CD4-positive, alpha-beta T cell treated with Interleukin-4 for 1 hour (primary cell): ENCODE measurements around the gene ANKRD33.

Experiments used
- DNase-seq, 2 donors: peaks; one replicate each; pipeline ENCODE4 v3.0.0-alpha.2; 2020 to 2022

The ANKRD33 gene, protein sequence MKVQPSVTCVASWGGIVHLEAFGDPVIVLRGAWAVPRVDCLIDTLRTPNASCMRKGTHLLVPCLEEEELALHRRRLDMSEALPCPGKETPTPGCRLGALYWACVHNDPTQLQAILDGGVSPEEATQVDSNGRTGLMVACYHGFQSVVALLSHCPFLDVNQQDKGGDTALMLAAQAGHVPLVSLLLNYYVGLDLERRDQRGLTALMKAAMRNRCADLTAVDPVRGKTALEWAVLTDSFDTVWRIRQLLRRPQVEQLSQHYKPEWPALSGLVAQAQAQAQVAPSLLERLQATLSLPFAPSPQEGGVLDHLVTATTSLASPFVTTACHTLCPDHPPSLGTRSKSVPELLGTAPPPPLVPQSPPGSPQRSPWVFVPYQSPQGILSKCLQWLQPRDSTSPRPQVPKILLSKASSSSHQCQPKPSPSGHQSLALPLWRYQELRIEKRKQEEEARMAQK

DNA sequence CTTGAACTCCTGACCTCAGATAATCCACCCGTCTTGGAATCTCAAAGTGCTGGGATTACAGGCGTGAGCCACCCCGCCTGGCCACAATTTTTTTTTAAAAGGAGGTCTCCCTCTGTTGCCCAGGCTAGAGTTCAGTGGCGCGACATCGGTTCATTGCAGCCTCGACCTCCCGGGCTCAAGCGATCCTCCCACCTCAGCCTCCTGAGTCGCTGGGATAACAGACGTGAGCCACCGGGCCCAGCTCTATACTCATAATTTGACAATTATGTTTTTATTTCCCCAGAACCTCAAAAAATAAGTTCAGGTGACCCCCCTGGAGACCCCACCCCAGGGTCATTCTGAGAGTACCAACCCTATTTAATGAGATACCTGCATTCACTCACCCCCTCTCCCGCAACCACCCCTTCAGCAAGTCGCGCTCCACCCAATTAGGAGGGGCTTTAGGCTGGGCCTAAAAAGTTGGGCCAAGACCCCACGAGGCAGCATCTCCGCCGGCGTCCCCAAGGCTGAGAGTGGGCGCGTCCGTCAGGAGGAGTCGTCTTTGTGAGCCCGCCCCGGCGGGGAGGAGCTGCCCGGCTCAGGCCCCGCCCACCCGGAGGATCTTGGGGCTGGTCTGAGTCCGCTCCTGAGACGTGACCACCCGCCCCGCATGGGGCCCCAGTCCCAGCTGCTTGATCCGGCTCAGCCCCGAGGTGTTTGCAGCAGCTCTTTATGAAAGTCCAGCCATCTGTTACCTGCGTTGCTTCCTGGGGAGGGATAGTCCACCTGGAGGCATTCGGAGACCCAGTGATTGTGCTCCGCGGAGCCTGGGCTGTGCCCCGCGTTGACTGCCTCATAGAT, at the start of gene ANKRD33:
ANKRD33 (plus strand) TSS at position 628 of the 840 bp plus-strand sequence; CDS start at position 712, 84 bp downstream.
- no peak for DNase-seq

DNA sequence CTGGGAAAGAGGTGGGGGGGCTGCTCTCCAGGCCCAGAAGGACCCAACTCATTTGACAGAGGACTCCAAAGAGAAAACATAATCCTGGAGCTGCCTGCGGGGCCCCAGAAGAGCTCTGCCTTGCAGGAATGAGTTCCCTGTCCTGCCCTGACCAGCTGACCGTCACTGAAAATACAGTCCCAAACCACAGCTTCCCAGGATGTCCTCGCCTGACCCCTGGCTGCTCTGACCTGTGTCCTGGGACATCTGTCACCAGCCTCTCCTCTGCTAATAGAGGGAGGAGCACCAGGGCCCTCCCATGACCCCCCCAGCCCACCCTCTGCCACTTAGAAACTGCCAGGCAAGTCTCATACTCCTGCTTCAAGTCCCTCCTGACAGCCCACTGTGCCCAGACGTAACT, 49.1 kb upstream of the ANKRD33 start:
- no peak for DNase-seq

DNA sequence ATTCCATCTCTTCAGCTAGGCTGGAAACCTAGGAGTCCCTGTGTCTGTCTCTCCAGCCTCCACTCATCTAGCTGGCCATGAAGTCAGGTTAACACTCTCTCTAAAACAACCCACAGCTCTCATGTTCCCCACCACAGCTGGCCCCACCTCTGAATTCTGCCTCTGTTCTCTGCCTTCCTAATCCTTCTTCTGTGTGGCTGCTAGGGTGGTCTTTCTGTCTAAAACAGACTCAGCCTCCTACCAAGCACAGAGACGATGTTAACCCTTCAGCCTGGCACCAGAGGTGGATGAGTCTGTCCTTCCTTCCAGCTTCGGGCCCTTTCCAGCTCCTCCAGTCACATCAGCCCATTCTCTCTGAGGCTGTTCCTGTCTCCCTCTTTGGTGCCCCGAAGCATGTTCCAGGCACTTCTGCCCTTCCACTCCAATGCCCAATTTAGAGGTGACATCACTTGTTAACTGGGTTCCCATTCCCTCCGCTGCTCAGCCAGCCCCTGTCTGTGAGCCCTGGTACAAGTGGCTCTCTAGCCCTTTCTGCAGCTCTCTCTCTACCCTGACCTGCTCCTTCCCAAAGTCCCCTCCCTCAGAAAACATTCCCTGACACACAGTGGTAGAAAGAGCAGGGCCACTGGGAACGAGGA, 48.5 kb upstream of the ANKRD33 start:
- no peak for DNase-seq

DNA sequence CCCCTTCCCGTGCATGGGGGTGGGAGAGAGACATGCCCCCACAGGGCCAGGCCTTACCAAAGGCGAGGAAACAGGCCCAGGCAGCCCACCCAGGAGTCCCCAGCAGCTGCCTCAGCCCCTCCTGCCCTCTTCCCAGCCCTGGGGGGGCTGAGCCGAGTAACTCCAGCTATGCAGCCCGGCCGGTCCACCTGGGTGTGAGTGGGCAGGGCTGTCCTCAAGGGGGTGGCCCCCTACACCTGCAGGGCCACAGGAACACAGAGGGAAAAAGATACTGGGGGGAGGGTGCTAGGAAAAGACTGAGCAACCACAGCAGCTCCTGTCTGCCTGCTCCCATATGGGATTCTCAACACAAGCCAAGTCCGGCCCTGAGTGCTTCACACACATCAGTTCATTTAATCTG, 46.9 kb upstream of the ANKRD33 start:
- no peak for DNase-seq

DNA sequence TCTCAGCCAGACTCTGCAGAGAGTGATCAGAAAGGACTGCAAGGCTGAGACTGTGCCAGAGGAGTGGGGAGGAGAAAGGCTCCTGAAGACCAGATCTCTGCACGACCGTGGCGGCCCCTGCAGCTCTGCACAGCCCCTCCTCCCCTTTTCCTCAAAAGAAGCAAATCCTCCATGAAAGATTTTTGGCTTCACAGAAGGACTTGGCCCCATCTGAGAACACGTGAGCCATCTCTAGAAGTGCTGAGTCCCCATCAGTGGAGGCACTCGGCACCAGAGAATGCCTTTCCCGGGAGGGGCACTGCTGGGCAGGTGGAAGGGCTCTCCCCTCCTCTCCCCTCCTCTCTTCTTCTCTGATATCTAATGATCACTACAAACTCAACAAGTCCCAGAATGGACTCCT, 46.2 kb upstream of the ANKRD33 start:
- DNase-seq = no peak

DNA sequence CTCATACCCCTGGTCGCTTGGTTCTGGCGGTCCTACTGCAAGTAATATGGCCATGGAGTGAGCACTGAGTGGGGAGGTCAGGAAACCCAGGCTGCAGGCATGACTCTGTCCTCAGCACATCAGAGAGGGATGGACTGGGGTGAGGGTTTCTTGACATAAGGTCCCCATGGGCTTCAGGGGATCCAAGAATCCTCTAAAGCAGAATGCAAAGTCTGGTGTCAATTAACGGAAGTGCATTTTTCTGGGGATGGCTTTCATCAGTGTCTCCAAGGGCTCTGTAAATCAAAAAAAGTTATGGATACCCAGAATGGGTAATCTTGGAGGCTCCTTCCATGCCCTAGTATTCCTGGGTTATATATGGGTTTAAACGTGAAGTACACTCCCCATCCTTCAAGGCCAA, 43.0 kb upstream of the ANKRD33 start:
- DNase-seq = no peak

DNA sequence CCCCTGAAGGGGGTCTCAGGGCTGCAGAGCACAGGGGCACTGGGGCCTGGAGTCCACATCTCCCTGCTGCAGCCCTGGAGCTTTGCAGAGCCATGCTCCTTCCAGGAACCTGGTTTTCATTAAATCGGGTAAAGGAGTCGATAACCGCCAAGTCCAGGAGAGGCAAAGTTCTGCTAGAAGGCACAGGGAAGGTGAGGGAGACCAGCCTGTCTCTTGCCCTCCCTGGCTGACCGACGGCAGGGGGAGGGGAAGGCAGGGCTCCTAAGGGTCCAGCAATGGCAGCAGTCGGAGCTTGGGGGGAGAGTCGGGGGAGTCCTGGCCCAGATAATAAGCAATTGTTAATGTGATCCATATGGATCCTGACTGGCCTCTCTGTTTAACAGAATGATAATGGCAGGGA, 42.4 kb upstream of the ANKRD33 start:
- no peak for DNase-seq

DNA sequence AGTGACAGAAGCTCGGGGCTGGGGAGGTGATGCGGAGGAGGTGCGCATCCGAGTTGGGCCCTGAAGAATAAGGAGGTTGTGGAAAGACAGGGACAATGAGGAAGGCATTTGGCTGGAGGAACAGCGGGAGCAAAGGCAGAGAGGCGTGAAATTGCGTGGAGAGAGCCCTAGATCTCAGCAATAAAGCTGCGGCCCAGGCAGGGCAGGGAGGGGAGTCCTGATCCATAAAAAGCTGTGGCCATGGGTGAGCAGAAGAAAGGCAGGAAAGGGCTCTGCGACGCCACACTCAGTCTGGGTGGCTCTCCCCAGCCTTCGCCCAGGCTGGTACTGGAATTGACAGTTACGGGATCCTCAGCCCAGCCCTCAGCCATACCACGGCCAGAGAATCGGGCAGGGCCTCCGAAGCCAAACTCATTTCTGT, 41.6 kb upstream of the ANKRD33 start:
- no peak for DNase-seq

DNA sequence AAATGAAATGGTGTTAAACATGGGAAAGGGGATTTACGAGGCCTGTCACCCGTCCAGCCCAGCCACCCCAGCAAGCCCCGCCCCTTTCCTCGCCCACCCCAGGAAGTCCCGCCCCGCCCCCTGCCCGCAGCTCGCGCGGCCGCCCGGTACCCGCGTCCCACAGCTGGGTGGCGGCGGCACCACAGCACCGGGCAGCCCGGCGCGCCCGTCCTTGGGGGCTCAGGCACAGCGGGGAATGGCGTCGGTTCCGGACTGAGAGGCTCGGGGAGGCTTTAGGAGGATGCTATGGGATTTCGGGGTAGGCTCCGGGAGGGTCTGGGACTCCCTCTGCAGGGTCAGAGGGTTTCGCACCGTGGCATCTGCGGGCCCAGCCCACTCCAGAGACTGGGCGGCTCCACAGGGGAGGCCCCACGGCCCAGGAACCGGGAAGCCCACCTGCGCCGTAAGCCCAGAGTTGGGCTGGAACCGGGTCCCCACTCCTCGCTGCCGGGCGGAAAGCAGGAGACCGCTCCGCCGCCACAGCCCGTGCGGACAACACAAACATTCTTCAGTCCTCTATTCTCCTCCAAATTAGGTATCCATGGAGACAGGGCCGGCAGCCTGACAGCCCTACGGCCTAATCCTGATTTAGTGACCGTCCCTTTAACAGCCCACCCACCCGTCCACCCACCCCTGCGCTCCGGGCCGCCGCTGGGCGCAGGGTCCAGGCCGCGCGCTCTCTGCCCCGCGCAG, 40.8 kb upstream of the ANKRD33 start:
- peak; percentile 42 to 45 for DNase-seq

DNA sequence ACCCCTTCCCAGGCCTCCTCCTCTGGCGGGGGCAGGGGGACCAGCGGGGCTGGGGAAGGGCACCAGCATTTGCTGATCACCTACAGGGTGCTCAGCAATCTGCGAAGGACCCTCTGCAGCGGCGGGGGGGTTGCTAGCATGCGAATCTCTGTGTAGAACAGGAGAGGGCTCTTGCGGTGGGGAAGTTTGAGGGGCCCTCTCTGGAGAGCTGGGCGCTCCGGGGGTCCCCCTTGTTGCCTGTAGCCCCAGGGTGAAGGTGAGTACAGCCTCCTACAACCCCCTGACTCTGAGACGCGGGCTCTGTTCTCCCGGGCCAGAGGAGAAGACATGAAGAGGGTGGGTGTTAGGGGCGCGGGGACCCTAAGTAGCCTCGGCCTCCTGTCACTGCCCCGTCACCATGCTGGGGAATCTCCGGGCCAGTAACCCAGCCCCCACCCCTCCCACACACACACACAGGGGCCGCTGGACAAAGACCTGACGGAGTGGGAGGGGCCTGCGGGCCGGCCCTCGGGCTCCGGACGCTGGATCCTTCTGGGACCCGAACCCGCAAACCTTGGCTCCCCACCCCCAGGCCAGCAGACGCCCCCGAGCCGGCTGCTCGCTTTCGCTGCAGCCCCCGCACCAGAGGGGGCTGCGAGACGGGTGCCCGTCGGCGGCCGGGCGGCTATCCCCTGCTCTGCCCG, 40.1 kb upstream of the ANKRD33 start:
- DNase-seq = no peak

DNA sequence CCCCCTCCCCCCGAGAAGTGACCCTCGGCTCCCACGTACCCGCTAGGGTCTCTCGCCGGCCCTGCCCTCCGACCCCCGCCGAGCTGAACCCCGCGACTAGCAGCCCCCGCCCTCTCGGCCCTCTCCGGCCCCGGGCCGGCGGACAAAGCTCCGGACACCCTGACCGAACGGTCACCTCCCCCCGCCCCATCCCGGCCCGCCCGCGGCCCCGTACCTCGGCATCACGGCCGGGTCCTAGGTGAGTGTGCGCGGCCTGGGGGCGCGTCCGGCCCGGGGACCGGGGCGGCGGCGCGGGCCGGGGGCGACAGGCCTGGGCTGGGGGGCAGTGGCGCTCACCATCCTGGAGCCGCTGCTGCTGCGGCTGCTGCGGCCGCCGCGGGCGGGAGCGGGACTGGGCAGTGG, 39.6 kb upstream of the ANKRD33 start, which contains the start of gene FIGNL2:
FIGNL2 (minus strand) TSS at position 393 of the 402 bp plus-strand sequence. CDS start 26,305 bp downstream, outside the sequence.
- no peak for DNase-seq

DNA sequence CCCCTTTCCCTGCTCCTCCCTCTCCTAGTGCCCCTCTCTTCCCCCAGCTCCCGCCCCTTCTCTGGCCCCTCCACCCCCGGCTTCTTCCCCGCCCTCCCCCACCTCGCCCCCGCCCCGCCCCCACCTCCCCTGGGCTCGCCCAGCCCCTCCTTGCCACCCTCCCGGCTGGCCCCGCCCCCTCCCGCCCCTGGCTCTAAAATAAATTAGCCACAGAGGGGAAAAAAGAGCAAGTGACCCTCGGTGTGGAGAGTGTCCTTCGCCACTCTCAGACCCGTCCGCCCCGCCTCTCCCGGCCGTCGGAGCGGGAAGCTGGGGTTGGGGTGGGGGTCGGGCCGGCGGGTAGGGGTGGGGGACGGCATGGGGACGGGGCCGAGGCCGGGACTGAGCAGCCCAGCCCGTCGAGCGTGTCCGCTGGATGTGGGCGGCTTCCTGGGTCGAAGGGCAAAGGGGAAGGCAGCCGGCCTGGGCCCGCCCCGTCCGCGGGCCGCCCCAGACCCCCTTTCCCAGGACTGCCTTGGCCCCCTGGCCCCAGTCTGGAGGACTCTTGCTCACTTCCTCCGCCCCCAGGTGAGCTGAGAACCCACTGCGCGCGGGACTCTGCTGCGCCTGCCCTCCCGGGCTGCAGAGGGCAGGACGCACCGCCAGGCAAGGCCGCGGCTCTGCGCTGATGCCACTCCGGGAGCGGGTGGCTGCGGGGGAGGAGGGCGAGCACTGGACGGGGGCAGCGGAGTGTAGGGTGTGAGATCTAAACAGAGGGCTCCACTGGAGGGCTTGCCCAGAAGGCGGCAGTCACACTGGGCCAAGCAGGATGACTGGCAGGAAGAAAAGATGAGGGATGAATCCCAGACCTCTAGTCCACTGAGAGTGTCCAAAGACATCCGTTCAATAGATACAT, 38.8 kb upstream of the ANKRD33 start:
- no peak for DNase-seq

DNA sequence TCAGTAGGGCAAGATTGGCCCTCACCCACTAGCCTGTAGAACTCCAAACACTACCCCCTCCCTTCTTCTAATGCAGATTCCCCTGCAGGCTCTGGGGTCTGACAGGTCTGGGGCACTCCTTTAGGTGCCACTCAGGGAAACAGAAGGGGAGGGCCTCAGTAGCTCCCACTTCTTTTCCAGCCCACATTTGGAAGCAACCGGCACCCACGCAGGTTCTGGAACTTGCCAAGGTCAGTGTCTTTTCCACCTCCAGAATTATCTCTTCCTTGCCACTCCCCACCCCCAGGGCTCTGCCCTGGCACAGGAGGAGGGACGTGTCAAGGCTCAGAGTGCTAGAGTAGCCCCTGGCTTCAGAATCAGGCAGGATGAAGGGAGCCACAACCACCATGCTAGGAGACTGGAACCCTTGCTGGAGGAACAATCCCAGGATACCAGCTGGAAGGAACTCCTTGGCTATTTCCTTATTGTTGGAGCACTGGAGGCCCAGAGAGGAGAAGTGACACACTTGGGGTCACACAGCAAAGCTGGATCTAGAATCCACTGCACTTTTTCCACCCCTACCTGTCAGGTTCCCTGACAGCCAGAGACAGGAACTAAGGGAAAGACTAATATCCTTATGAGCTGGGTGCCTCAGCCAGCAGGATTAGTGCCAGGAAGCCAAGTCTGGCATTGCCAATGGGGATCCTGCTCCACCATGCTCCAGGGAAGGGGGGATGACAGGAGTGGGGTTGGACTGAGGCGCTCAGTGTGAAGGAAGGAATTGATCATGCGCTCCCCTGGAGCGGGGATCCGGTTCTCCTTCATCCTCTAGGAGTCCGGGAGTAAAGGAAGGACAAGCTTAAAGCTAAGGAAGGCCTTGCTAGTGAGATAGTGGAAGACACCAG, 37.6 kb upstream of the ANKRD33 start:
- no peak for DNase-seq

DNA sequence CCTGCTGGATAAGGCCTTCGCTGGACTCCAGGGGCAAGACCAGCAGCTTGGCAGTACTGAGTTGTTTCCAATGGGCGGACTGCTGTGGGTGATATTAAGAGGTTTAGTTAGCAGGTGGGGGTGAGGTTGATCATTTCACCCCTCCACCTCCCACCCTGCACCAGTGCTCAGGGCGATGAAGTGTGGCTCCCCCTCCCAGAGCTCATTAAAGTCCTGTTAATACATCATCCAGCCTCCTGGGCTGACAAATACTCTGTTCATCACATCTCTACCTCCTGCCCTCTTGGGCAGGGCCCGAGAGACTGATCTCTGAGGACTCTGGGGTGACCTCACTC, 37.0 kb upstream of the ANKRD33 start:
- no peak for DNase-seq

DNA sequence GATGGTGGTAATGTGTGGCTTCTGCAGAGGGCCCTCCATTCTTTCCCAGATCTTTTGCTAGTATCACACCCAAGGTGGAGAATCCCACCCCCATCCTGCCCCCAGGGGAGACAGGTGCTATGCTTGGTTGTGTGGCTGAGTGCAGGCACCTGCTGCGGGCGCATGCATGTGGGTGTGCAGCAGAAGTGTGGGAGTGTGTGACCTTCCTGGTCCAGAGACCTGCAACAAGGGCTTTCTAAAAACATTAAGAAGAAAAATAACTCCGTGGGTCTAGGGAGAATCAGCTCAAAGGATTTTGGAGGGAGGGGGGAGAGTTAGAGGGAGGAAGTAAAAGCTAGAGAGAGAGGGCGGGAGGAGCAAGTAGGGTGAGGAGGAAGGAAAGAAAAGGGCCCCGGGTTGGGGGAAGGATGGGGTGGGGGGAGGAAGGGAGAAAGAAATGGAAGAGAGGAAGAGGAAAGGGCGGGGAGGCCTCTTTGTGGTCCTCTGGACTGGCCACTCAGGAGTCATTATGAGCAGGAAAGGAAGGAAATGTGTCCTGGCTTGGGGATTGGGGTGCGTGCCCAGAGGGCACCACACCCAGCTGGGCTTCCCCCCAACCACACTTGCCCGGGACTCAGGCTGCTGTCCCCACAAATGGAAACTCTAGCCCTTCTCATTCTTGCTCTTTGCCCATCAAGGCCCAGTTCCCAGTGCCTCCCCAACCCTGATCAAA, 36.3 kb upstream of the ANKRD33 start:
- DNase-seq = peak in 1 of 2 donors; percentile 11

DNA sequence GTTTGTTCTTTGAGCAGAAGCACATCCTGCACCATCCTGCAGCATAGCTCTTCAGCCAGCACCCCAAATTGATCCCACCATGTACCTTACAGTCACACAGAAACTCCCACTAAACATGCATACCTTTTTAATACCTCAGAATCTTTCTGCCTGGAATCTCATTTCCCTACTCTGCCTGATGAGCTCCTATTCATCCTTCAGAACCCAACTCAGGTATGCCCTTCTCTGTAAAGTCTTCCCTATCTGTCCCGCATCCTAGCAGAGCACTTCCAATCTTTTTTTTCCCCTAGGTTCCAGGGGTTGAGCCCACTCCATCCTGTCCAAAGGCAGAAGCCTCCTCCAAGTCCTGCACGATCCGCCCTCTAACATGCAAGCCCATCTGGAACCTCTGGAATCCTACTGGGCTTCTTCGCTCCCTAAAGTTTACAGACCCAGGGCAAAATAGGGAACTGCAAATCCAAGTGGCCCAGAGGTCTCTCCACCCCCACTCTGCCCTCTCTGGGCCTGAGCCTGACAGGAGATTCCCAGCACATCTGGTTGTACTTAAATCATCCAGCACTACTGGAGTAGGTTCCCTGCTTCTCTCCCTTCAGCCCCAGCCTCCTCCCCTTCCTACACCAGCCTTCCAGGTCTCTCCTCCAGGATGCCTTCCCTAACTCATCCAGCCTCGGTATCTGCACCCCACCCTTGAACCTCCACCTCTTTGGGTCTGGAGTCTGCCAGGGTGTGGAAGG, 35.3 kb upstream of the ANKRD33 start:
- DNase-seq = no peak

DNA sequence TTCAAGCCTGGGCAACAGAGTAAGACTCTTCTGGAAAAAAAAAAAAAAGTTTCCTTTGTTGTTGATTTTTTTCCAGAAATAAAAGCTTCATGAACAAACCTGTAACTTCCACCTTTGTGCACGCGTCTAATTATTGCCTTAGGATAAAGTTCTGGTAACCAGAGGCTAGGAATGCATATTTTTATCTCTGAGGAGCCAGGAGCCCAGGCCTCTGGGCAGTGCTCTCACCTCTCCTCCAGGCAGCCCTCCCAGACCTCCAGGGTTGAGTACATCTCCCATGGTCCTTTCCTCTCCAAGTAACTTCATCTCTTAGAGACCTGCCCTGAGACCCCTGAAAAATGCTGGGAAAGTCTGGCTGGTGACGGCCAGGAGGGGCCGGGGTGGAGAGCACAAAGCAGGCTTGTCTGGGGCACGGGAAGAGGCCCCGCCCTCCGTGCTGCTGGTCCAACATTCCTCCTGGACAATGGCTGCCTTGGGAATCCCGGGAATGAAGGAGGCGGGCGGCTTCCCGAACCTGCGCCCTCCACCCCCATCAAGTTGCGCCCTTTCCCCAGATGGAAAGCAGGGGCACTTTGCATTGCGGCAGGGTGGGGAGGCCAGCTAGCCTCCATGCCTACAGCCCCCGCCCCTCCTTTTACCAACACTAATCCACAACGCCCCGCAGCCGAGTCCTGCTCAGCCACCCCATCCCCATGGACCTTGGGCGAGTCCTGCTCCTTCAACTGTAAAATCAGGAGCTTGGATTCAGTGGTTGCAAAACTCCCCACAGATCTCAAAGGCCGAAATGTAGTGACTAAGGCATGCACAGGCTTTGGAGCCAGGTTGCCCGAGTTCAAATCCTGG, 32.1 kb upstream of the ANKRD33 start:
- DNase-seq = no peak

DNA sequence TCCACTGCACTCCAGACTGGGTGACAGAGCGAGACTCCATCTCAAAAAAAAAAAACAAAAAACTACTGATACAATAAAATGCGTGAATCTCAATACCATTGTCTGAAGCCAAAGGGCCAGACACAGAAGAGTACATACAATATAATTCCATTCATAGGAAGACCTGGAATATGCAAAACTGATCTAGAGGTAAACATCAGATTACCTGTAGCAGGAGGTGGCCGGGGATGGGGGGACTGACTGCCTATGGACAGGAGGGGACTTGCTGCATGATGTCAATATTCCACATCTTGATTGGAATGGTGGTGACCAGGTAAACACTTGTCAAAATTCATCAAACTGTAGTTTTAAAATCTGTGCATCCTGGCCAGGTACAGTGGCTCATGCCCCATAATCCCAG, 26.9 kb upstream of the ANKRD33 start:
- DNase-seq = no peak
